ENCODE results near the gene ASB2. TPM values are rescaled to one million over a fixed set of nuclear protein-coding genes. Genes with fewer than 3 reads are reported as not detected.

Gene ASB2
- total and polyA plus RNA-seq, 2 of the 13 experiments (the other 11 are each of a cell fraction or from before 2014, with no cell fraction given), result 0.82 to 4.1 TPM

GRCh38 chr14:93905623-93906022, 70.7 kb downstream of the ASB2 start (continued):
- peak; percentile 46; the same call in 1 of the 2 replicates for TF ChIP-seq ZGPAT (CRISPR knock-in tag; IDR thresholded peaks at IDR 0.05)
- TF ChIP-seq MLX (CRISPR knock-in tag; IDR thresholded peaks at IDR 0.05), result 0 out of 2 replicates have a peak, but pooled peaks have one; percentile 53
- peak; percentile 52 for TF ChIP-seq NR2F6 (IDR thresholded peaks at IDR 0.05)
- TF ChIP-seq NR2F6 (CRISPR knock-in tag; IDR thresholded peaks at IDR 0.05), result peak; percentile 59
- peak; percentile 66 for TF ChIP-seq FOXJ3 (CRISPR knock-in tag; IDR thresholded peaks at IDR 0.05; ENCODE audit: borderline replicate concordance)
- TF ChIP-seq, protein P1, sequence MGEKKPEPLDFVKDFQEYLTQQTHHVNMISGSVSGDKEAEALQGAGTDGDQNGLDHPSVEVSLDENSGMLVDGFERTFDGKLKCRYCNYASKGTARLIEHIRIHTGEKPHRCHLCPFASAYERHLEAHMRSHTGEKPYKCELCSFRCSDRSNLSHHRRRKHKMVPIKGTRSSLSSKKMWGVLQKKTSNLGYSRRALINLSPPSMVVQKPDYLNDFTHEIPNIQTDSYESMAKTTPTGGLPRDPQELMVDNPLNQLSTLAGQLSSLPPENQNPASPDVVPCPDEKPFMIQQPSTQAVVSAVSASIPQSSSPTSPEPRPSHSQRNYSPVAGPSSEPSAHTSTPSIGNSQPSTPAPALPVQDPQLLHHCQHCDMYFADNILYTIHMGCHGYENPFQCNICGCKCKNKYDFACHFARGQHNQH (CRISPR knock-in tag; IDR thresholded peaks at IDR 0.05), result peak; percentile 44
- peak; percentile 19; the same call in 1 of the 2 replicates for TF ChIP-seq MEIS2 (CRISPR knock-in tag; IDR thresholded peaks at IDR 0.05)
- TF ChIP-seq, protein P2, sequence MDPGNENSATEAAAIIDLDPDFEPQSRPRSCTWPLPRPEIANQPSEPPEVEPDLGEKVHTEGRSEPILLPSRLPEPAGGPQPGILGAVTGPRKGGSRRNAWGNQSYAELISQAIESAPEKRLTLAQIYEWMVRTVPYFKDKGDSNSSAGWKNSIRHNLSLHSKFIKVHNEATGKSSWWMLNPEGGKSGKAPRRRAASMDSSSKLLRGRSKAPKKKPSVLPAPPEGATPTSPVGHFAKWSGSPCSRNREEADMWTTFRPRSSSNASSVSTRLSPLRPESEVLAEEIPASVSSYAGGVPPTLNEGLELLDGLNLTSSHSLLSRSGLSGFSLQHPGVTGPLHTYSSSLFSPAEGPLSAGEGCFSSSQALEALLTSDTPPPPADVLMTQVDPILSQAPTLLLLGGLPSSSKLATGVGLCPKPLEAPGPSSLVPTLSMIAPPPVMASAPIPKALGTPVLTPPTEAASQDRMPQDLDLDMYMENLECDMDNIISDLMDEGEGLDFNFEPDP (CRISPR knock-in tag; conservative IDR thresholded peaks at IDR 0.05), result no peak
- TF ChIP-seq, protein P3, sequence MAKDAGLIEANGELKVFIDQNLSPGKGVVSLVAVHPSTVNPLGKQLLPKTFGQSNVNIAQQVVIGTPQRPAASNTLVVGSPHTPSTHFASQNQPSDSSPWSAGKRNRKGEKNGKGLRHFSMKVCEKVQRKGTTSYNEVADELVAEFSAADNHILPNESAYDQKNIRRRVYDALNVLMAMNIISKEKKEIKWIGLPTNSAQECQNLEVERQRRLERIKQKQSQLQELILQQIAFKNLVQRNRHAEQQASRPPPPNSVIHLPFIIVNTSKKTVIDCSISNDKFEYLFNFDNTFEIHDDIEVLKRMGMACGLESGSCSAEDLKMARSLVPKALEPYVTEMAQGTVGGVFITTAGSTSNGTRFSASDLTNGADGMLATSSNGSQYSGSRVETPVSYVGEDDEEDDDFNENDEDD (CRISPR knock-in tag; IDR thresholded peaks at IDR 0.05; ENCODE audit: borderline replicate concordance), result peak; percentile 26; the same call in 1 of the 2 replicates
- TF ChIP-seq ZNF687 (CRISPR knock-in tag; IDR thresholded peaks at IDR 0.05), result peak; percentile 29; the same call in 1 of the 2 replicates
- TF ChIP-seq ZNF275 (CRISPR knock-in tag; IDR thresholded peaks at IDR 0.05; ENCODE audit: borderline replicate concordance), result peak; percentile 51; the same call in 1 of the 2 replicates
- TF ChIP-seq KAT8 (CRISPR knock-in tag; IDR thresholded peaks at IDR 0.05), result peak; percentile 42; the same call in 1 of the 2 replicates
- TF ChIP-seq CEBPG (CRISPR knock-in tag; IDR thresholded peaks at IDR 0.05), result 0 out of 2 replicates have a peak, but pooled peaks have one; percentile 6
- TF ChIP-seq HNF4A (CRISPR knock-in tag; IDR thresholded peaks at IDR 0.05), result peak; percentile 73
- peak; percentile 47 for TF ChIP-seq ZMYM3 (CRISPR knock-in tag; IDR thresholded peaks at IDR 0.05)
- TF ChIP-seq ZNF792 (CRISPR knock-in tag; IDR thresholded peaks at IDR 0.05), result 0 out of 2 replicates have a peak, but pooled peaks have one; percentile 37
- no peak for TF ChIP-seq FOXK1 (CRISPR knock-in tag; IDR thresholded peaks at IDR 0.05; ENCODE audit: borderline replicate concordance, low read depth)
- no peak for TF ChIP-seq ZNF333 (CRISPR knock-in tag; IDR thresholded peaks at IDR 0.05; ENCODE audit: borderline replicate concordance)
- TF ChIP-seq SNAI1 (CRISPR knock-in tag; IDR thresholded peaks at IDR 0.05; ENCODE audit: borderline replicate concordance), result 0 out of 2 replicates have a peak, but pooled peaks have one; percentile 64
